ENCODE results near the gene PBX4. TPM values are rescaled to one million over a fixed set of nuclear protein-coding genes. Genes with fewer than 3 reads are reported as not detected.

Gene PBX4
- total RNA-seq, 1 donor from 2014 or later = 5.2 TPM

DNA sequence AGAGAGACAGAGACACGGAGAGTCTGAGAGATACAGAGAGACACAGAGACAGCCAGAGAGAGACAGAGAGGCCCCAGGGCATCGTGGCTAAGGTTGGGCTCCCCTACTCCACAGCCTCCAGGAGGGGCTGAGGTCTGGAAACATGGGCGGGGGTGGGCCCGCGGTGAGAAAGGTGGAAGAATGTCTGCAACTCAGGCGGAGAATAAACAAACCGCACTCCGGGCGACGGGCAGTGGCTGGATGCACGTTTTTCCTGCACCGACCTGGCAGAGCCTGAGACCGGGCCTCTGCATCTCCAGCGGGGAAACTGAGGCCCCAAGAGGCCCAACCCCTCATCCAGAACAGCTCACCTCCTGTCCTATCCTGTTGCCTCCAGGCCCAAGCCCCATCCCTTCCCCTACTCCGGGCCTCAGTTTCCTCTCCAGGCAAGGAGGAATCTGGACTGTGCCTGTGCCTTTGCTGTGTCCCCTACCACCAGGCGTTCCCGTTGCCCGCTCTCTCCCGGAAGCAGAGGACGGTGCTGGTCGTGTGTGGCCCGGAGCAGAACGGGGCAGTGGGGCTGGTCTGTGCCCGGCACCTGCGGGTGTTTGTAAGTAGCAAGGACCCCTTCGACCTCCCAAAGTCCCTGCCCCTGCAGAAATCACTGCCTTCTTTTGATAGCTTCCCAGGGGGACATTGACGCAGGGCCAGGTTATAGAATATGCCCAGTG lies 83.8 kb downstream of the PBX4 start:
- Mint-ChIP-seq H3K27ac (peak overlapping the region; percentile 63), H3K27me3 (peaks cover 24% of the 10 kb centered on the region), H3K9me3 (ENCODE audit: low read depth) (no peaks in the 10 kb centered on the region), H3K4me1 (ENCODE audit: low read depth) (peaks cover 3% of the 10 kb centered on the region), H3K36me3 (ENCODE audit: insufficient read depth) (peaks cover 6% of the 10 kb centered on the region), H3K4me3 (ENCODE audit: low read depth) (peak overlapping the region; percentile 29)
- DNase-seq (ENCODE audit: low spot score, unreplicated experiment) = no peak
- TF ChIP-seq, protein P1, sequence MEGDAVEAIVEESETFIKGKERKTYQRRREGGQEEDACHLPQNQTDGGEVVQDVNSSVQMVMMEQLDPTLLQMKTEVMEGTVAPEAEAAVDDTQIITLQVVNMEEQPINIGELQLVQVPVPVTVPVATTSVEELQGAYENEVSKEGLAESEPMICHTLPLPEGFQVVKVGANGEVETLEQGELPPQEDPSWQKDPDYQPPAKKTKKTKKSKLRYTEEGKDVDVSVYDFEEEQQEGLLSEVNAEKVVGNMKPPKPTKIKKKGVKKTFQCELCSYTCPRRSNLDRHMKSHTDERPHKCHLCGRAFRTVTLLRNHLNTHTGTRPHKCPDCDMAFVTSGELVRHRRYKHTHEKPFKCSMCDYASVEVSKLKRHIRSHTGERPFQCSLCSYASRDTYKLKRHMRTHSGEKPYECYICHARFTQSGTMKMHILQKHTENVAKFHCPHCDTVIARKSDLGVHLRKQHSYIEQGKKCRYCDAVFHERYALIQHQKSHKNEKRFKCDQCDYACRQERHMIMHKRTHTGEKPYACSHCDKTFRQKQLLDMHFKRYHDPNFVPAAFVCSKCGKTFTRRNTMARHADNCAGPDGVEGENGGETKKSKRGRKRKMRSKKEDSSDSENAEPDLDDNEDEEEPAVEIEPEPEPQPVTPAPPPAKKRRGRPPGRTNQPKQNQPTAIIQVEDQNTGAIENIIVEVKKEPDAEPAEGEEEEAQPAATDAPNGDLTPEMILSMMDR (IDR thresholded peaks at IDR 0.05; ENCODE audit: unreplicated experiment) = no peak

DNA sequence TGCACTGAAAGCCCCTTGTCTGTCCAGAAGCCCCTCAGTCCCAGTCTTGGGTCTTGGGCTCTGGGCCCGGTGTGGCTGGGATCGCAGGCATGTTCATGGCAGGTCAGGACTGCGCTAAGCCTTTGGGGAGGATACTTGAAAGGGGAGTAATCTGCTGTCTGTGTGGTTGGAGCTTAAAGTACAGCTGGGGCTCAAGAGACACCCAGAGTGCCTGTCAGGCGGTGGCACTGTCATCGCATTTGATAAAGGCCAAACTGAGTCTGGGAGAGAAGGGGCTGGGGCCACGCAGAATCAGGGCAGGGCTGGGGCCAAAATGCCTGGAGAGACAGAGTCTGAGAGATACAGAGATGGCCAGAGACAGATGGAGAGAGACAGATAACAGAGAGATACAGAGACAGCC lies 84.6 kb downstream of the PBX4 start:
- H3K4me1 Mint-ChIP-seq (ENCODE audit: low read depth) = peaks cover 3% of the 10 kb centered on the region
- DNase-seq (ENCODE audit: low spot score, unreplicated experiment) = no peak
- TF ChIP-seq, protein P1 (IDR thresholded peaks at IDR 0.05; ENCODE audit: unreplicated experiment) = no peak
- no peaks in the 10 kb centered on the region for H3K9me3 Mint-ChIP-seq (ENCODE audit: low read depth)
- H3K27me3 Mint-ChIP-seq = peaks cover 20% of the 10 kb centered on the region
- H3K27ac Mint-ChIP-seq = peak overlapping the region; percentile 63
- H3K36me3 Mint-ChIP-seq (ENCODE audit: insufficient read depth) = peaks cover 6% of the 10 kb centered on the region
- H3K4me3 Mint-ChIP-seq (ENCODE audit: low read depth) = no peak overlapping the region

DNA sequence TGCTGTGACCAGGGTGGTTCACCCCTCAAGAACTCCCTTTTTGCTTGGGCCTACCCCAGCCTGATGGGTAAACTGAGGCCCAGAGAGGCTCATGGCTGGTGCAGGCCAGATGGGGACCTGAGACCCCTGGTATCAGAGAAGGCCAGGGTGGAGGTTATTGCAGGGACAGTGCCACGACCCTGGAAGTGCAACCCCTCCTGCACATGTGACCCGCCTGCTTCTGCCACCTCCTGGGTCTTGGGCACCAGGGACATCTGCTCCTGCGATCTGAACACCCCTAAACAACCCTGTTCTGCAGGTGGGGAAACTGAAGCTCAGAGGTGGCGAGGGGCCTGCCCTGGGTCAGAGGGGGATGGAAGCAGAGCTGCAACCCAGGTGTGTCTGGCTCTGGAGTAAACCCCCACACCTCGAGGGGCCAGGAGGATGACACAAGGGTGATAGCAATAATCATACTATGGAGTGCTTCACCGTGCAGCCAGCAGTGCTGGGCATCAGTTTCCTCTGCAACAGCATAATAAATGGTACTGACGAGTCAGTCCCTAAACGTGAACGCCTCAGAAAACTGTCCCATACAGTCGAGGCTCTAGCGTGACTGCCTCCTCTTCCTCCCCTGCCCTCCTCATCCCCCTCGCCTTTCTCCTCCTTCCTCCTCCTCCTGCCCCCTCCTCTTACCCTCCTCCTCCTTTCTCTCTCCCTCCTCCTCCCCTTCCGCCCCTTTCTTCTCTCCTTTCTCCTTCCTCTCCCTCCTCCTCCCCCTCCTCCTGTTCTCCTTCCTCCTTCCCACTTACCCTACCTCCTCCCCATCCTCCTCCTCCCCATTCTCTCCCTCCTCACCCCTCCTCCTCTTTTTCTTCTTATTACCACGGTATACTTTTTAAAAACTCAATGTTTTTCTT lies 85.4 kb downstream of the PBX4 start:
- H3K36me3 Mint-ChIP-seq (ENCODE audit: insufficient read depth) = peaks cover 6% of the 10 kb centered on the region
- no peaks in the 10 kb centered on the region for H3K4me1 Mint-ChIP-seq (ENCODE audit: low read depth)
- no peak for DNase-seq (ENCODE audit: low spot score, unreplicated experiment)
- peaks cover 15% of the 10 kb centered on the region for H3K27me3 Mint-ChIP-seq
- no peak overlapping the region for H3K4me3 Mint-ChIP-seq (ENCODE audit: low read depth)
- TF ChIP-seq, protein P1 (IDR thresholded peaks at IDR 0.05; ENCODE audit: unreplicated experiment) = no peak
- no peaks in the 10 kb centered on the region for H3K9me3 Mint-ChIP-seq (ENCODE audit: low read depth)
- H3K27ac Mint-ChIP-seq = no peak overlapping the region

DNA sequence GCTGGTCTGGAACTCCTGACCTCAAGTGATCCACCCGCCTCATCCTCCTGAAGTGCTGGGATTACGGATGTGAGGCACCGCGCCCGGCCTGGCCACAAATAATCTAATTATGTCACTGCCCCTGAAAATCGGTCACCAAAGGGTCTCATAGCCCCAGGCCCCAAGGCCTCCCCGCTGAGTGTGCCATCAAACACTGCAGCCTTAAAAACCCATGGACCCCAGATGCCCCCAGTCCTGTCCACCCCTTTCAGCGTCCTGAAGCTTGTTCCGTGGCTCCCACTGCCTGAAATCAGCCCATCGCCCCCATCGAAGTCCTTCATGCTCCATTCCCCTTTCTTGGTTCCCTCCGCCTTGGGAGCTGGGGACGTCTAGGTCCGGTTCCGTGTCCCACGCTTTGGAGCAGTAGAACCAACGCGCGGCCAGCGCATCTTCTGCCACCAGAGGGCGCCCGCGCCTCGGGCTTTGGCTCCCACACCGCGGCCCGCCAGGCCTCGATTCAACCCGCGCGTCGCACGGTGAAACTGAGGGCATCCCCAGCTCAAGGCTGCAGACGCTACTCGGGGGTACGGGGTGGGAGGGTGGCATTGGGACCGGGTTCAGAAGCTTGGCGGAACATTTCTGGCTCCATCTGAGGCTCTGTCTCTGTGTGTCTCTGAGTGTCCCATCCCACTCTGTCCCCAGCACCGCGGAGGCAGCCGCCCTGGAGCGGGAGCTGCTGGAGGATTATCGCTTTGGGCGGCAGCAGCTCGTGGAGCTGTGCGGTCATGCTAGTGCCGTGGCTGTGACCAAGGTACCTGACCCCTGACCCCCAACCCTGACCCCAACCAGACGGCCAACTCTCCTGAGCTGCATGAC lies 86.3 kb downstream of the PBX4 start:
- H3K27ac Mint-ChIP-seq = no peak overlapping the region
- no peaks in the 10 kb centered on the region for H3K9me3 Mint-ChIP-seq (ENCODE audit: low read depth)
- TF ChIP-seq, protein P1 (IDR thresholded peaks at IDR 0.05; ENCODE audit: unreplicated experiment) = peak; percentile 95
- DNase-seq (ENCODE audit: low spot score, unreplicated experiment) = peak; percentile 76
- peaks cover 6% of the 10 kb centered on the region for H3K36me3 Mint-ChIP-seq (ENCODE audit: insufficient read depth)
- H3K4me3 Mint-ChIP-seq (ENCODE audit: low read depth) = no peak overlapping the region
- H3K27me3 Mint-ChIP-seq = peaks cover 10% of the 10 kb centered on the region
- no peaks in the 10 kb centered on the region for H3K4me1 Mint-ChIP-seq (ENCODE audit: low read depth)

DNA sequence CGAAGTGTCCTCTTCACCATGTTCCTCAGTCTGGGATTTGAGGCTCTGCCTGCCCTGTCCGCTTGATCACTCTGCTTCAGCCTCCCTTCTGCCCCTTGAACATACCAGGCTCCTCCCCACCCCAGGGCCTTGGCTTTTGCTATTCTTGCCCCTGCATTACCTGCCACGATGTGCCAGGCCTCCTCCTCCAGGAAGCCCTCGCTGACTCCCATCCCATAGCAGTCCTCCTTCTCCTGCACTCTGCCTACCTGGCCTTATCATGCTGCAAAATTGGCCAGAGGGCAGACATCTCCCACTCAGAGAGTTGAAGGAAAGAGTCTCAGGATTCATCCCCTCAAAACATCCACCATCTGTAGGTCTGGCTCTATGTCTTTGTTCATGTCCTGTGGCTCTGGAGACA lies 87.6 kb downstream of the PBX4 start:
- H3K9me3 Mint-ChIP-seq (ENCODE audit: low read depth) = no peaks in the 10 kb centered on the region
- H3K4me3 Mint-ChIP-seq (ENCODE audit: low read depth) = no peak overlapping the region
- H3K27me3 Mint-ChIP-seq = peaks cover 7% of the 10 kb centered on the region
- TF ChIP-seq, protein P1 (IDR thresholded peaks at IDR 0.05; ENCODE audit: unreplicated experiment) = no peak
- H3K36me3 Mint-ChIP-seq (ENCODE audit: insufficient read depth) = peaks cover 5% of the 10 kb centered on the region
- no peak for DNase-seq (ENCODE audit: low spot score, unreplicated experiment)
- no peak overlapping the region for H3K27ac Mint-ChIP-seq
- H3K4me1 Mint-ChIP-seq (ENCODE audit: low read depth) = no peaks in the 10 kb centered on the region
